Liver (tissue), 9 donors: ENCODE results near the gene PKD1L1. TPM values are rescaled to one million over a fixed set of nuclear protein-coding genes. Genes with fewer than 3 reads are reported as not detected.

Experiments
- DNase-seq: peaks from one replicate; pipeline ENCODE4 v3.0.0-alpha.2; 2017; ENCODE audit warnings: low spot score
- H3K27ac ChIP-seq, 2 donors: one replicate each; pipeline ENCODE4 v1.7.0; 2013; ENCODE audit warnings: inconsistent platforms in 2 of 2, low read length in 2 of 2, control low read depth in 1 of 2, low read depth in 1 of 2, mild to moderate bottlenecking in 1 of 2
- H3K27me3 ChIP-seq, 4 donors: one replicate each; pipeline versions ENCODE4 v1.6.1 to v1.7.0; 2013; ENCODE audit warnings: low read length in 3 of 4, inconsistent platforms in 1 of 4, mild to moderate bottlenecking in 1 of 4, moderate library complexity in 1 of 4; ENCODE audit not compliant: control insufficient read depth in 4 of 4, insufficient read depth in 4 of 4
- H3K36me3 ChIP-seq, 4 donors: one replicate each; pipeline versions ENCODE4 v1.6.1 to v1.7.0; 2013; ENCODE audit warnings: low read length in 3 of 4, mild to moderate bottlenecking in 3 of 4, low read depth in 1 of 4, moderate library complexity in 1 of 4; ENCODE audit not compliant: control insufficient read depth in 4 of 4, insufficient read depth in 3 of 4
- H3K4me1 ChIP-seq, 4 donors: one replicate each; pipeline versions ENCODE4 v1.6.1 to v1.7.0; 2013; ENCODE audit warnings: low read length in 3 of 4, mild to moderate bottlenecking in 3 of 4, moderate library complexity in 1 of 4; ENCODE audit not compliant: control insufficient read depth in 4 of 4, insufficient read depth in 4 of 4
- H3K4me3 ChIP-seq, 3 donors: one replicate each; pipeline versions ENCODE4 v1.6.1 to v1.7.0; 2013; ENCODE audit warnings: low read length in 3 of 3, control low read depth in 1 of 3, low read depth in 1 of 3, mild to moderate bottlenecking in 1 of 3
- H3K9ac ChIP-seq, 2 donors: one replicate each; pipeline ENCODE4 v1.7.0; 2013; ENCODE audit warnings: low read length in 2 of 2, mild to moderate bottlenecking in 2 of 2, moderate library complexity in 2 of 2, control low read depth in 1 of 2, low read depth in 1 of 2
- H3K9me3 ChIP-seq, 4 donors: one replicate each; pipeline versions ENCODE4 v1.6.1 to v1.7.0; 2013; ENCODE audit warnings: low read length in 3 of 4; ENCODE audit not compliant: control insufficient read depth in 4 of 4
- EGR1 ChIP-seq, 2 donors: IDR thresholded peaks; 2 replicates each; pipeline ENCODE4 v1.6.1; 2016 to 2018; ENCODE audit warnings: antibody characterized with exemption in 2 of 2, low read depth in 2 of 2
- FOXA1 ChIP-seq: IDR thresholded peaks from 2 replicates; pipeline ENCODE4 v1.6.1; 2016; ENCODE audit warnings: antibody characterized with exemption
- FOXA2 ChIP-seq: IDR thresholded peaks from 2 replicates; pipeline ENCODE4 v1.6.1; 2016; ENCODE audit warnings: antibody characterized with exemption
- HNF4A ChIP-seq, 2 donors: conservative IDR thresholded peaks; 2 replicates each; pipeline ENCODE4 v1.6.1; 2016; ENCODE audit warnings: antibody characterized with exemption in 2 of 2, mild to moderate bottlenecking in 2 of 2
- HNF4G ChIP-seq: IDR thresholded peaks from 2 replicates; pipeline ENCODE4 v1.6.1; 2016; ENCODE audit warnings: antibody characterized with exemption
- JUND ChIP-seq, 2 donors: IDR thresholded peaks; 2 replicates each; pipeline ENCODE4 v1.6.1; 2016; ENCODE audit warnings: antibody characterized with exemption in 2 of 2
- NR2F2 ChIP-seq: IDR thresholded peaks from 2 replicates; pipeline ENCODE4 v1.6.1; 2016; ENCODE audit warnings: antibody characterized with exemption
- RAD21 ChIP-seq, 2 donors: IDR thresholded peaks; 2 replicates each; pipeline ENCODE4 v1.6.1; 2016; ENCODE audit warnings: antibody characterized with exemption in 2 of 2, mild to moderate bottlenecking in 2 of 2
- RXRA ChIP-seq, 2 donors: IDR thresholded peaks; 2 replicates each; pipeline ENCODE4 v1.6.1; 2017 to 2018; ENCODE audit warnings: antibody characterized with exemption in 2 of 2, mild to moderate bottlenecking in 1 of 2
- SP1 ChIP-seq: IDR thresholded peaks from 2 replicates; pipeline ENCODE4 v1.6.1; 2018; ENCODE audit warnings: antibody characterized with exemption, mild to moderate bottlenecking
- TAF1 ChIP-seq: conservative IDR thresholded peaks from 2 replicates; pipeline ENCODE4 v1.6.1; 2016; ENCODE audit warnings: antibody characterized with exemption, mild to moderate bottlenecking
- YY1 ChIP-seq: IDR thresholded peaks from 2 replicates; pipeline ENCODE4 v1.6.1; 2016; ENCODE audit warnings: antibody characterized with exemption, mild to moderate bottlenecking
- WGBS: extraction: QIAGEN DNeasy Blood & Tissue Kit; methylation state at CpG from one replicate; pipeline ENCODE4 v1.1.7; 2013; 5-methylcytosine and 5-hydroxymethylcytosine counted together
- polyA plus RNA-seq, 2 donors: library from polyadenylated mRNA; stranded (reverse) in 1 of 2; unstranded in 1 of 2; fragments of 200-250 nt in 1 of 2; fragments of >200 nt in 1 of 2; fragmentation: Nextera tagmentation in 1 of 2; extraction: Ambion mirVana in 1 of 2; gene quantifications; one replicate each; pipeline versions ENCODE4 v1.2.1 to v1.2.3, GENCODE V29; 2013 to 2015
- total RNA-seq, 2 donors: library from RNA; depleted of rRNA; stranded (reverse); fragments of >200 nt; gene quantifications; one replicate each; pipeline ENCODE4 v1.2.3, GENCODE V29; 2014
- TF ChIP-seq, protein P1 (sequence below): fragments of 150-350 bp; IDR thresholded peaks from 2 replicates; pipeline ENCODE4 v1.5.1; 2017; ENCODE audit warnings: improper control_type of control experiment, low read depth, low read length; ENCODE audit not compliant: missing input control
- TF ChIP-seq, protein P2 (sequence below): IDR thresholded peaks from 2 replicates; pipeline ENCODE4 v1.6.1; 2016; ENCODE audit warnings: antibody characterized with exemption
- TF ChIP-seq, protein P3 (sequence below): IDR thresholded peaks from 2 replicates; pipeline ENCODE4 v1.6.1; 2016; ENCODE audit warnings: antibody characterized with exemption
- TF ChIP-seq, protein P4 (sequence below): IDR thresholded peaks from 2 replicates; pipeline ENCODE4 v1.6.1; 2016; ENCODE audit warnings: antibody characterized with exemption
- TF ChIP-seq, protein P5 (sequence below): IDR thresholded peaks from 2 replicates; pipeline ENCODE4 v1.6.1; 2016; ENCODE audit warnings: antibody characterized with exemption, mild to moderate bottlenecking
- donor health status: healthy.
- donor health status: healthy.
- donor health status: healthy.
- donor health status: healthy.
- donor health status: healthy.

PKD1L1 gene
- total and polyA plus RNA-seq, 4 donors, result 0.08 to 0.25 (median 0.11) TPM

DNA sequence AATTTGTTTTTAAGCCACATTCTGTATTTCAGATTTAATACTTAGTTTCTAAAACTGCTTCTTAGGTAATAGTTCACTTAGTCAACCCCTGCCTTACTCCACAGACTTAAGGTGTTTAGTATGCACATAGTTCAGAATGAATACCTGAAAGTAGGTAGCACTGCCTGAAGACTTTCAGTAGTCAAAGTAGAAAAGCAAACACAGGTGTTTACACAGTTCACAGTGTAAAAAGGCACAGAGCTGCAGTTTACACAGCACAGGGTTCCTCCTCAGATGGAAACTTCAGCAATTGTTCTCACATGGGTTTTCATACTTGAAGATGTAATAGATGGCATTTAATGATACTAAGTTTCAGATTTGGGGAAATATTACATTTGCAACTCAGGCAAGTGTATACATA is 3.1 kb upstream of the PKD1L1 start:
- TF ChIP-seq, protein P1, sequence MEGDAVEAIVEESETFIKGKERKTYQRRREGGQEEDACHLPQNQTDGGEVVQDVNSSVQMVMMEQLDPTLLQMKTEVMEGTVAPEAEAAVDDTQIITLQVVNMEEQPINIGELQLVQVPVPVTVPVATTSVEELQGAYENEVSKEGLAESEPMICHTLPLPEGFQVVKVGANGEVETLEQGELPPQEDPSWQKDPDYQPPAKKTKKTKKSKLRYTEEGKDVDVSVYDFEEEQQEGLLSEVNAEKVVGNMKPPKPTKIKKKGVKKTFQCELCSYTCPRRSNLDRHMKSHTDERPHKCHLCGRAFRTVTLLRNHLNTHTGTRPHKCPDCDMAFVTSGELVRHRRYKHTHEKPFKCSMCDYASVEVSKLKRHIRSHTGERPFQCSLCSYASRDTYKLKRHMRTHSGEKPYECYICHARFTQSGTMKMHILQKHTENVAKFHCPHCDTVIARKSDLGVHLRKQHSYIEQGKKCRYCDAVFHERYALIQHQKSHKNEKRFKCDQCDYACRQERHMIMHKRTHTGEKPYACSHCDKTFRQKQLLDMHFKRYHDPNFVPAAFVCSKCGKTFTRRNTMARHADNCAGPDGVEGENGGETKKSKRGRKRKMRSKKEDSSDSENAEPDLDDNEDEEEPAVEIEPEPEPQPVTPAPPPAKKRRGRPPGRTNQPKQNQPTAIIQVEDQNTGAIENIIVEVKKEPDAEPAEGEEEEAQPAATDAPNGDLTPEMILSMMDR, result no peak
- peak; percentile 65 for TF ChIP-seq FOXA1
- TF ChIP-seq FOXA2, result peak; percentile 85
- H3K27me3 ChIP-seq, result no peaks in the 10 kb centered on the region
- H3K27ac ChIP-seq, result no peak overlapping the region
- H3K36me3 ChIP-seq, result peaks cover 0 to 14% (median 10%) of the 10 kb centered on the region in 4 donors
- no peak overlapping the region for H3K9ac ChIP-seq
- no peaks in the 10 kb centered on the region for H3K9me3 ChIP-seq
- no peak for DNase-seq
- H3K4me3 ChIP-seq, result no peak overlapping the region
- H3K4me1 ChIP-seq, result peaks cover 0 to 5% (median 1%) of the 10 kb centered on the region in 4 donors

DNA sequence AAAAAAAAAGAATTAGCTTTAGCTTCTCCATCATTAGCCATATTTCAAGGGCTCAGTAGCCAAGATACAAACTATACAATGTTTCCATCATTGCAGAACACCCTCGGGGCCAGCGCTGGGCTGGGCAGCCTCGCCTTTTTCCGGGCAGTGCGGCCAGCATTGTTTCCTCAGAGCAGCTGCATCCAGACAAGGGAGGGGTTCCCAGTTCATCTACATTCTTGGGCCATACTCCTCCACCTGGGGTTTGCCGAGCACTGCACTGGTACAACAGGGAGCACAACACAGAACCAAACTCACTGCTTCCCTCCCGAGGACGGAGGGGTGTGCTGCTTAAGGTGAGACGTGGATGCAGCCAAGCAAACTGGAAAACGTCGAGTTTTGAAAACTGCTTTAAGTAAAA is 2.4 kb upstream of the PKD1L1 start:
- WGBS, result 77% methylated on average over 11 of the region's 11 CpGs
- Histone ChIP-seq H3K9ac (no peak overlapping the region), H3K4me1 (peaks cover 0 to 5% (median 1%) of the 10 kb centered on the region in 4 donors), H3K27ac (no peak overlapping the region), H3K9me3 (no peaks in the 10 kb centered on the region), H3K4me3 (no peak overlapping the region), H3K36me3 (peaks cover 0 to 12% (median 10%) of the 10 kb centered on the region in 4 donors), H3K27me3 (no peaks in the 10 kb centered on the region)
- TF ChIP-seq, protein P2, sequence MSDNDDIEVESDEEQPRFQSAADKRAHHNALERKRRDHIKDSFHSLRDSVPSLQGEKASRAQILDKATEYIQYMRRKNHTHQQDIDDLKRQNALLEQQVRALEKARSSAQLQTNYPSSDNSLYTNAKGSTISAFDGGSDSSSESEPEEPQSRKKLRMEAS, result no peak
- TF ChIP-seq SP1, result no peak
- TF ChIP-seq, protein P3, sequence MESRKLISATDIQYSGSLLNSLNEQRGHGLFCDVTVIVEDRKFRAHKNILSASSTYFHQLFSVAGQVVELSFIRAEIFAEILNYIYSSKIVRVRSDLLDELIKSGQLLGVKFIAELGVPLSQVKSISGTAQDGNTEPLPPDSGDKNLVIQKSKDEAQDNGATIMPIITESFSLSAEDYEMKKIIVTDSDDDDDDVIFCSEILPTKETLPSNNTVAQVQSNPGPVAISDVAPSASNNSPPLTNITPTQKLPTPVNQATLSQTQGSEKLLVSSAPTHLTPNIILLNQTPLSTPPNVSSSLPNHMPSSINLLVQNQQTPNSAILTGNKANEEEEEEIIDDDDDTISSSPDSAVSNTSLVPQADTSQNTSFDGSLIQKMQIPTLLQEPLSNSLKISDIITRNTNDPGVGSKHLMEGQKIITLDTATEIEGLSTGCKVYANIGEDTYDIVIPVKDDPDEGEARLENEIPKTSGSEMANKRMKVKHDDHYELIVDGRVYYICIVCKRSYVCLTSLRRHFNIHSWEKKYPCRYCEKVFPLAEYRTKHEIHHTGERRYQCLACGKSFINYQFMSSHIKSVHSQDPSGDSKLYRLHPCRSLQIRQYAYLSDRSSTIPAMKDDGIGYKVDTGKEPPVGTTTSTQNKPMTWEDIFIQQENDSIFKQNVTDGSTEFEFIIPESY, result no peak
- TF ChIP-seq YY1, result no peak
- no peak for TF ChIP-seq TAF1
- TF ChIP-seq FOXA1, result no peak
- TF ChIP-seq HNF4G, result no peak
- TF ChIP-seq, protein P4, sequence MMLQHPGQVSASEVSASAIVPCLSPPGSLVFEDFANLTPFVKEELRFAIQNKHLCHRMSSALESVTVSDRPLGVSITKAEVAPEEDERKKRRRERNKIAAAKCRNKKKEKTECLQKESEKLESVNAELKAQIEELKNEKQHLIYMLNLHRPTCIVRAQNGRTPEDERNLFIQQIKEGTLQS, result no peak
- TF ChIP-seq HNF4A (conservative IDR thresholded peaks at IDR 0.05), result no peak
- TF ChIP-seq, protein P5, sequence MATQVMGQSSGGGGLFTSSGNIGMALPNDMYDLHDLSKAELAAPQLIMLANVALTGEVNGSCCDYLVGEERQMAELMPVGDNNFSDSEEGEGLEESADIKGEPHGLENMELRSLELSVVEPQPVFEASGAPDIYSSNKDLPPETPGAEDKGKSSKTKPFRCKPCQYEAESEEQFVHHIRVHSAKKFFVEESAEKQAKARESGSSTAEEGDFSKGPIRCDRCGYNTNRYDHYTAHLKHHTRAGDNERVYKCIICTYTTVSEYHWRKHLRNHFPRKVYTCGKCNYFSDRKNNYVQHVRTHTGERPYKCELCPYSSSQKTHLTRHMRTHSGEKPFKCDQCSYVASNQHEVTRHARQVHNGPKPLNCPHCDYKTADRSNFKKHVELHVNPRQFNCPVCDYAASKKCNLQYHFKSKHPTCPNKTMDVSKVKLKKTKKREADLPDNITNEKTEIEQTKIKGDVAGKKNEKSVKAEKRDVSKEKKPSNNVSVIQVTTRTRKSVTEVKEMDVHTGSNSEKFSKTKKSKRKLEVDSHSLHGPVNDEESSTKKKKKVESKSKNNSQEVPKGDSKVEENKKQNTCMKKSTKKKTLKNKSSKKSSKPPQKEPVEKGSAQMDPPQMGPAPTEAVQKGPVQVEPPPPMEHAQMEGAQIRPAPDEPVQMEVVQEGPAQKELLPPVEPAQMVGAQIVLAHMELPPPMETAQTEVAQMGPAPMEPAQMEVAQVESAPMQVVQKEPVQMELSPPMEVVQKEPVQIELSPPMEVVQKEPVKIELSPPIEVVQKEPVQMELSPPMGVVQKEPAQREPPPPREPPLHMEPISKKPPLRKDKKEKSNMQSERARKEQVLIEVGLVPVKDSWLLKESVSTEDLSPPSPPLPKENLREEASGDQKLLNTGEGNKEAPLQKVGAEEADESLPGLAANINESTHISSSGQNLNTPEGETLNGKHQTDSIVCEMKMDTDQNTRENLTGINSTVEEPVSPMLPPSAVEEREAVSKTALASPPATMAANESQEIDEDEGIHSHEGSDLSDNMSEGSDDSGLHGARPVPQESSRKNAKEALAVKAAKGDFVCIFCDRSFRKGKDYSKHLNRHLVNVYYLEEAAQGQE, result no peak
- no peak for TF ChIP-seq RAD21 (IDR thresholded peaks at IDR 0.05)
- no peak for TF ChIP-seq EGR1 (IDR thresholded peaks at IDR 0.05; ENCODE audit: low read depth in 2 of 2)
- TF ChIP-seq NR2F2, result no peak
- TF ChIP-seq FOXA2, result no peak
- TF ChIP-seq, protein P1, result no peak
- no peak for TF ChIP-seq RXRA (IDR thresholded peaks at IDR 0.05)
- TF ChIP-seq JUND (IDR thresholded peaks at IDR 0.05), result no peak
- no peak for DNase-seq
